Measurements from ENCODE around the gene SMAD4.
"Not testable (repeated sequence)": the region's sequence is repeated elsewhere in the genome, so short reads cannot be mapped to it uniquely, and the experiment has no call there.

The SMAD4 gene

DNA sequence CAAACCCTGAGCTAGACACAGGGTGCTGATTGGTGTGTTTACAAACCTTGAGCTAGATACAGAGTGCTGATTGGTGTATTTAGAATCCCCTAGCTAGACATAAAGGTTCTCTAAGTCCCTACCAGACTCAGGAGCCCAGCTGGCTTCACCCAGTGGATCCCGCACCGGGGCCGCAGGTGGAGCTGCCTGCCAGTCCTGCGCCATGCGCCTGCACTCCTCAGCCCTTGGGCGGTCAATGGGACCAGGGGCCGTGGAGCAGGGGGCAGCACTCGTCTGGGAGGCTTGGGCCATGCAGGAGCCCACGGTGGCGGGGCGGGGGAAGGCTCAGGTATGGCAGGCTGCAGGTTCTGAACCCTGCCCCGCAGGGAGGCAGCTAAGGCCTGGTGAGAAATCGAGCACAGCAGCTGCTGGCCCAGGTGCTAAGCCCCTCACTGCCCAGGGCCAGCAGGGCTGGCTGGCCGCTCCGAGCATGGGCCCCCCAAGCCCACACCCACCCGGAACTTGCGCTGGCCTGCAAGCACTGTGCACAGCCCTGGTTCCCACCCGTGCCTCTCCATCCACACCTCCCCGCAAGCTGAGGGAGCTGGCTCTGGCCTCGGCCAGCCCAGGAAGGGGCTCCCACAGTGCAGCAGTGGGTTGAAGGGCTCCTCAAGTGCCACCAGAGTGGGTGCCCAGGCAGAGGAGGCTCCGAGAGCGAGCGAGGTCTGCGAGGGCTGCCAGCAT, 81.8 kb downstream of the SMAD4 start:
- DNase-seq: not testable (repeated sequence)

DNA sequence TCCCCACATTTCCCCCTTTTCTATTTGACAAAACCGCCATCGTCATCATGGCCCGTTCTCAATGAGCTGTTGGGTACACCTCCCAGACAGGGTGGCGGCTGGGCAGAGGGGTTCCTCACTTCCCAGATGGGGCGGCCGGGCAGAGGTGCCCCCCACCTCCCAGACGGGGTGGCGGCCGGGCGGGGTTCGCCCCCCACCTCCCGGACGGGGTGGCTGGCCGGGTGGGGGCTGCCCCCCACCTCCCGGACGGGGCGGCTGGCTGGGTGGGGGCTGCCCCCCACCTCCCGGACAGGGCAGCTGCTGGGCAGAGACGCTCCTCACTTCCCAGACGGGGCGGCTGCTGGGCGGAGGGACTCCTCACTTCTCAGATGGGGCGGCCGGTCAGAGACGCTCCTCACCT, 87.0 kb downstream of the SMAD4 start:
- not testable (repeated sequence) for DNase-seq

DNA sequence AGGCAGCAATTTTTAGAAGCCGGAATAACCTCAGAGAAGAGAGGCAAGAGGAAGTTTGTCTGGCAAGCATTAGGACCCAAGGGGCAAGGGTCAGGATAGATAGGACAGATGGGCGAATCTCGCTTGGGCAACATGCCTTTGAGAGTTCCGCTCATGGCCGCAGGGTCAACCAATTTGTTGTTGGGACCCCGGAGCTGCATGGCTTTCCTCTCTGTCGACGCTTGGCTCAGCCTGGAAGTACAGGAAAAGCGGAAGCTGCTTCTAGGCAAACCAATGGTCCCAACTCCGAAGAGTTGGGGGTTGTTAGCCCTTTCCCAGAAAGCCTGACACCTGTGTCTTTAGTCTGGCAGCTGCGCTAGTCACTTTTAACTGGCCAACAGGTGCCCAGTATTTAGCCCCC, 89.5 kb downstream of the SMAD4 start:
- DNase-seq: not testable (repeated sequence)

DNA sequence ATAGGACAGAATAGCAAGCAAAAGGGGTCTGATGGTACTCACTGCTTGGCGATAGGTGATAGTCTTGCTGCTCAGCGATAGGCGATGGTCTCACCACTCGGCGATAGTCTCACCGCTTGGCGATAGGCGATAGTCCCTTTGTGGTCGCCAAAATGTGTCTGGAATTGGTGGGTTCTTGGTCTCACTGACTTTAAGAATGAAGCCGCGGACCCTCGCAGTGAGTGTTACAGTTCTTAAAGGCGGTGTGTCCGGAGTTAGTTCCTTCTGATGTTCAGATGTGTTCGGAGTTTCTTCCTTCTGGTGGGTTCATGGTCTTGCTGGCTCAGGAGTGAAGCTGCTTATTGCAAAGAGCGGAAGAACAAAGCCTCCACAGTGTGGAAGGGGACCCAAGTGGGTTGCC, 90.0 kb downstream of the SMAD4 start:
- DNase-seq: not testable (repeated sequence)

DNA sequence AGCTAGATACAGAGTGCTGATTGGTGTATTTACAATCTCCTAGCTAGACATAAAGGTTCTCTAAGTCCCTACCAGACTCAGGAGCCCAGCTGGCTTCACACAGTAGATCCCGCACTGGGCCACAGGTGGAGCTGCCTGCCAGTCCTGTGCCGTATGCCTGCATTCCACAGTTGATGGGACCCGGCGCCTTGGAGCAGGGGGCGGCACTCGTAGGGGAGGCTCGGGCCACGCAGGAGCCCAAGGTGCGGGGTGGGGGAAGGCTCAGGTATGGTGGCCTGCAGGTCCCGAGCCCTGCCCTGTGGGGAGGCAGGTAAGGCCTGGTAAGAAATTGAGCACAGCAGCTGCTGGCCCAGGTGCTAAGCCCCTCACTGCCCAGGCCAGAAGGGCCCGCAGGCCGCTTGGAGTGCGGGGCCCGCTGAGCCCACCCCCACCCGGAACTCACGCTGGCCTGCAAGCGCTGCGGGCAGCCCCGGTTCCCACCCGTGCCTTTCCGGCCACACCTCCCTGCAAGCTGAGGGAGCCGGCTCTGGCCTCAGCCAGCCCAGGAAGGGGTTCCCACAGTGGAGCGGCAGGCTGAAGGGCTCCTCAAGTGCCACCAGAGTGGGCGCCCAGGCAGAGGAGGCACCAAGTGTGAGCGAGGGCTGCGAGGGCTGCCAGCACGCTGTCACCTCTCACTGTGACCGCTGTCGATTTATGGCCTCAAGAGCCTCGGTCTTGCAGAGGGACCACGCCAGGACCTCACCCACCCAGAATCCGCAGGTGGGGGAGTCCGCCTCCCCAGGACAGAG, 91.0 kb downstream of the SMAD4 start:
- DNase-seq: no peak

DNA sequence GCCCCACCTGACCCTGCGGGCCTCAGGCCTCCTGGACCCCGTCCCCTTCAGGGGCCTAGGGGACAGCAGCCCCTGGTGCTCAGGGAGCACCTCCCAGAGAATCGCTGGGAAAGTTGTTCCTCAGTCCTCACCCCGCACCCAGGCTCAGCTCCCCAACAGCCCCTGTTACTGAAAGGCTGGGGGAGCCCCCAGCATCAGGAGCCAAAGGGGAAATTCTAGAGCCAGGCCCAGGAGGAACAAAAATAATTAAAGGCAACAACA, 91.5 kb downstream of the SMAD4 start:
- no peak for DNase-seq

DNA sequence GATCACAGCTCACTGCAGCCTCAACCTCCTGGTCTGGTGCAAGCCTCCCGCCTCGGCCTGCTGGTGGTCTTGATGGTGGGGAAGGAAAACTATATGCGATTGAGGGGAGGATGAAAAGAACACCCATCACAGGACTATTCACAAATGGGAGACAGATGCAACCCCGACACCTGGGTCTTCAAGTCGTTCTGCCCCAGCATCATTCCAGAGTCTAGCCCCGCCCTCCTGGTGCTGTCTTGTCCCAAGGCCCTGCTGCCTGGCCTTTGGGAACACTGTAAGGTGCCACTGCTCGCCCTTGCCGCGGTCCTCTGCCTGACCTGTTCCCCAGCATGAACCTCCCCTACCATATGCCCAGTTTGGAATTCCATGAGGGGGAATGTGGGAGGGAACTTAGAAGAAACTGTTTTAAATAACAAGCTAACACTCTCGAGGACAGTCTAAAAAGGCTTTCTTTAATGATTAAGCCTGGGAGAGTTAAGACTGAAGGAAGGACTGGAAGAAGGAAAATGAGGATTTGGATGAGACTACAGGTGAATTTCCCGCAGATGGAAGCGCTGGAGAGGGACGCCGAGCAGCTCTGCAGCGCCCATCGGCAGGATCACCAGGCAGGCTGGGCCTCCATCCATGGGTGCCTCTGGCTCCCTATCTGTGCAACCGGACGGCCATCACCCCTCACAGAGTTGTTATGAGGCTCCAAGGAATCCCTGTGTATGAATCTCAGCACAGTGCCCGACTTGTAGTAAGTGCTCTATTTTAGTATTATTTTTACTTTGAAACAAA, 92.4 kb downstream of the SMAD4 start:
- DNase-seq: no peak

DNA sequence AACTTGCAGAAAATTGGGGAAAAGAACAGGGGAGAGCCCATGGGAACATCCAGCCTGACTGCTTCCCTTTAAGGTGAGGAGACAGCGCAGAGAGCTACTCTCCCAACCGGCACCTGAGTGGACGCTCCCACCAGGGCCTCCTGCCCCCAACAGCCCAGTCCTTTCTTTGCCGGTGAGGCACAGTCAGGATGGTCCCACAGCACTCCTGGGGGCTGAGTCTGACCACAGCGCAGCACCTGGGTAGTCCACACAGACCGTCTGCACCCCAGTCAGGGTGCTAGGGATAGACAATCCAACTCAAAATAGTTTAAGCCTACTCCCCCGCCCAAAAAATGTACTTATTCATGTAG, 93.0 kb downstream of the SMAD4 start:
- no peak for DNase-seq

DNA sequence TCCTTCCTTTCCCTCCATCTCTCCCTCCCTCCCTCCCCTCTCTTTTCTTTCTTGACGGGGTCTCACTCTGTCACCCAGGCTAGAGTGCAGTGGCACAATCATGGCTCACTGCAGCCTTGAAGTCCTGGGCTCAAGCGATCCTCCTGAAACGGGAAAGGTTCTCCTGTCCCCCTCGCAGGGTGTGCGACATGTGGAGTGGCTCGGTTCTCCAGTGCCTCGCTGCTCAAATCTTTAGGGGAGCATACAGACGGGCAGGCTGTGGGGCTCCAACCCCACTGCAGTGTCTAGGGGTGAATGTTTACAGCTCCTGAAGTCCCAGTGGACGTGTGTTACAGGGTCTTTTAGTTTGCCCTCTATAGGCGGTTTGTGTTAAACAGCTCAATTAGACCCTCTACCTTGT, 93.5 kb downstream of the SMAD4 start:
- no peak for DNase-seq

DNA sequence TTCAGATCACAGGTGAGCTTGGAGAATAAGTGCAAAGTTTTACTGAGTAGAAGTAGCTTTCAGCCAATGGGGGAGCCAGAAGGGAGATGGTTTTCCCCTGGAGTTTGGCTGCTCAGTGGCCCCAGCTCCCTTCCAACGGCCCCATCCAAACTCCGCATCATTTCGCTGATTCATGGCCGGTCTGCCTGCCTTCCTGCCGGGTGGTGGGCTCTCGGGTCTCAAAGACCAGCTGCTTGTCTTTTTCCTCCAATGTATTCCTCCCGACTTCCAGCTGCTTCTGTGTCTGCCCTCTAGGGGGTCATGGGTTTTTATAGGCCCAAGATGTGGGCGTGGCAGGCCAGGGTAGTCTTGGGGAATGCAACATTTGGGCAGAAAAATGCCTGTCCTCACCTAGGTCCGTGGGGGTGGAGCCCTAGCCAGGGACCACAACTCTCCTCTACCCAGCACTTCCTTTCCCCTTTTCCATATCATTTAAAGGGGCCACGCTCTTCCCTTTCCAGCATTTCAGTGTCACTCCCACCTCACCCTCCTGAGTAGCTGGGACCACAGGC, 94.0 kb downstream of the SMAD4 start:
- no peak for DNase-seq

DNA sequence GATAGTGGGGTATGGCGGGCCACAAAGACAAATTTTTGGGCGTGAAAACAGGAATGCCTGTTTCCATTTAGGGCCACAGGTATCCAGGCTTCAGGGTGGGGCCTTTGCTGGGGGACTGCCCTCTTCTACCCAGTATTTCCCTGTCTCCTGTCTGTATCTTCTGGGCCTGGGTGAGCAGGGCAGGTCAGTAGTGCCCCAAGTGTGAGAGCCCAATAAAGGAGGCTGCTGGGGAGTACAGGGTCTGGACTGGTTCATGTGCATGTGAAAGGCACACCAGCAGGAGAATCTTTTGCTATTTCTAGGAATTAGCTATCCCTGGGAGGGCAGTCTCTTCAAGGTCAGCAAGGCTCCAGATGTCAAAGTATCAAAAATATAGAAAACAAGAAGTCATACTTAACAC, 96.0 kb downstream of the SMAD4 start:
- no peak for DNase-seq

DNA sequence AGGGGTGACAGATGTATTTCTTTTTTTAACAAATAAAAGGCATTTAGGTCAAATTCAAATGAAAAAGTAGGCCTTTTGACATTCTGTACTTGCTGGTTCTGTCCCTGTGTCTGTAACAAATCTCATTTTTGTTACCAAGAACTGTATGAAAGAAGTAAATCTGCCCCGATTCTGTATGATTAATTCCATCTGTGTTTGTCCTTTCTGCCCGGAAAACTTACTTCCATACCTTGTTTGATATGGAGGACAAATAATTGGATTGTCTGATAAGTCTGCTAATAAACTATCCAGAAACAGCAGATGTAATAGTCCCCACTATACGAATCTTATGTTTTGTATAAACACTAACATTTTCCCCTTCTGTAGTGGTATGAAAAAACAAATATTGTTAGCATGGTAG, 97.7 kb downstream of the SMAD4 start:
- no peak for DNase-seq

DNA sequence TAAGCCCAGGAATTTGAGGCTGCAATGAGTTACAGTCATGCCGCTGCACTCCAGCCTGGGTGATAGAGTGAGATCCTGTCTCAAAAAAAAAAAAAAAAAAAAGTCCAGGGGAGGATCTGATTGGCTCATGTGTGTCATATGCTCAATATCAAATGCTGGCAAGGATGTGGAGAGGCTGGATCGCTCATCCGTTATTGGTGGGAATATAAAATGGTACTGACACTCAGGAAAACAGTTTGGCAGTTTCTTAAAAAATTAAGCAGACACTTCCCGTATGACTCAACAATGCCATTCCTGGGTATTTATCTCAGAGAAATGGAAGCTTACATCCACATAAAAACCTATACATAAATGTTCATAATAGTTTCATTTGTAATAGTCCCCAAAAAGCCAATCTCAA, 98.5 kb downstream of the SMAD4 start:
- DNase-seq: no peak

DNA sequence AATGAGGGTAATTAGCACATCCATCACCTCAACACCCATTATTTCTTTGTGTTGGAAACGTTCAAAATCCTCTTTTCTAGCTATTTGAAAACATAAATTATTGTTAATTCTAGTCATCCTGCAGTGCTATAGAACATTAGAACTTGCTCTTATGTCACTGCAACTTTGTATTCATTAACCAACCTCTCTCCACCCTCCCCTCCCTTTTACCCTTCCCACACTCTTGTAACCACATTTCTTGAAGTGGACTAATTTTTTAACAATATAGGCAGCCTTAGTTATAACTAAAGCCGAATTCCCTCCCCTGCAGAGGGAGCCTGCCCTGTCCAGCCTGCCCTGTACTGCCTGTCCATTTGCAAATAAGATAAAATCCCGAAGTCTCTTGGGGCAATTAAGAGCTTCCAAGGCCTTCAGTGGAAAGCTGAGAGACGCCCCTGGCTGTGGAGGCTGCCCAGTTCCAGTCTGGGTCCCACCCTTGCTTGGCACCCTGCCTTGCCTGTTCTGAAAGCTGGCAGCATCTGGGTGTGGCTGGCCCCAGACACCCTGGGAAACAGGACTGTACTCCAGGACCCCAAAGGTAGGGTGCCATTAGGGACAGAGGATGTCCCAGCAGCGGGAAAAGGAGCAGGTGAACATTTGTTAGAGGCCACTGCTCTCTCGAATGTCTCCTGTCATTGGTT, 102.4 kb downstream of the SMAD4 start:
- DNase-seq: no peak

DNA sequence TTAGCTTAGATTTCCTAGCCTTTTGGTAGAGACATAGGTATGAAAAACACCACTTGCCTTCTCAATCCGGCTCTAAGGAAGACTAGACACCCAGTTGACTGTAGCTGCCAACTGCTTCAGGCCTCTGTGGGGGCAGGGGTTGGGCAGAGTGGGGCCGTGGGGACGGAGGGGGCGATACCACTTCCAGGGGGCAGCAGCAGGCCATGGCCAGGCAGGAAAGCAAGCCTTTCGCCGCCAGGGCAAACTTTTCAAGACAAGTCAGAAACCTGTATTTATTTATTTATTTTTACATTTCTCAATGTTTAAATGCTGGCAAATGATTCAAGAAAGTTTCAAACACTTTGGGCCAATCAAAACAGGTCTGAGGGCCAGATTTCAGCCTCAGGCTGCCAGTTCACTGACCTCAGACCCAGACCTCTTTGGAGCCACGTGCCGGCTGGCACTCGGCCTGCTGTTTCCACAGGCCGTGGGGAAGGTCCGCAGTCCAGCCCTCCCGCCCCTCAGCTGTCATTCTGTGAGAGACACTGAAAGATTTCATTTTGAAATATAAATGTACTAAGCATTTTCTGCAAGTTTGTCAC, 103.7 kb downstream of the SMAD4 start:
- DNase-seq: no peak
